MM.1S (cell line): Measurements from ENCODE around the gene GLRA3.

Source experiments
- DNase-seq: peaks from one replicate; pipeline ENCODE4 v3.0.0-alpha.2; 2015
- H2AFZ ChIP-seq: fragments of 300-600 bp; sonication (generic); 2 replicates; pipeline ENCODE4 v1.6.0; 2016; ENCODE audit warnings: antibody characterized with exemption, low read length
- H3F3A ChIP-seq: fragments of 300-600 bp; sonication (generic); 2 replicates; pipeline ENCODE4 v1.6.1; 2016; ENCODE audit warnings: mild to moderate bottlenecking, antibody characterized with exemption, low read length, moderate library complexity, mixed read lengths; ENCODE audit not compliant: insufficient read depth
- H3K27ac ChIP-seq: fragments of 300-600 bp; sonication (generic); 2 replicates; pipeline ENCODE4 v1.5.1; 2016; ENCODE audit warnings: mild to moderate bottlenecking, low read length
- H3K27me3 ChIP-seq: fragments of 300-600 bp; sonication (generic); replicated peaks from 2 replicates; pipeline ENCODE4 v1.6.0; 2016; ENCODE audit warnings: low read length; ENCODE audit not compliant: insufficient read depth
- H3K36me3 ChIP-seq: fragments of 300-600 bp; sonication (generic); replicated peaks from 2 replicates; pipeline ENCODE4 v1.6.1; 2016; ENCODE audit warnings: mild to moderate bottlenecking, low read length, mixed read lengths; ENCODE audit not compliant: insufficient read depth
- H3K4me1 ChIP-seq: fragments of 300-600 bp; sonication (generic); 2 replicates; pipeline ENCODE4 v1.6.1; 2016; ENCODE audit warnings: low read length, mixed read lengths
- H3K4me2 ChIP-seq: fragments of 300-600 bp; sonication (generic); 2 replicates; pipeline ENCODE4 v1.6.0; 2016; ENCODE audit warnings: low read depth, low read length
- H3K4me3 ChIP-seq: fragments of 300-600 bp; sonication (generic); 2 replicates; pipeline ENCODE4 v1.5.1; 2016; ENCODE audit warnings: low read length, mixed read lengths
- H3K79me2 ChIP-seq: fragments of 300-600 bp; sonication (generic); 2 replicates; pipeline ENCODE4 v1.6.1; 2016; ENCODE audit warnings: mixed run types, low read length, mixed read lengths
- H3K9ac ChIP-seq: fragments of 300-600 bp; sonication (generic); 2 replicates; pipeline ENCODE4 v1.6.1; 2016; ENCODE audit warnings: low read length, mixed read lengths
- H3K9me2 ChIP-seq: fragments of 300-600 bp; sonication (generic); replicated peaks from 2 replicates; pipeline ENCODE4 v1.6.1; 2016; ENCODE audit warnings: mild to moderate bottlenecking, low read length, mixed read lengths; ENCODE audit not compliant: insufficient read depth
- H3K9me3 ChIP-seq: fragments of 300-600 bp; sonication (generic); replicated peaks from 2 replicates; pipeline ENCODE4 v1.6.1; 2016; ENCODE audit warnings: mild to moderate bottlenecking, low read length, mixed read lengths; ENCODE audit not compliant: insufficient read depth
- H4K20me1 ChIP-seq: fragments of 300-600 bp; sonication (generic); 2 replicates; pipeline ENCODE4 v1.6.1; 2016; ENCODE audit warnings: mild to moderate bottlenecking, low read length, moderate library complexity, mixed read lengths; ENCODE audit not compliant: insufficient read depth
- EZH2 ChIP-seq: fragments of 300-600 bp; sonication (generic); optimal IDR thresholded peaks from 2 replicates; pipeline ENCODE3; 2017; ENCODE audit warnings: low read depth, mild to moderate bottlenecking, antibody characterized with exemption, low read length, mixed read lengths
- EZH2phosphoT487 ChIP-seq: fragments of 300-600 bp; sonication (generic); IDR thresholded peaks from 2 replicates; pipeline ENCODE4 v1.6.1; 2018; ENCODE audit warnings: antibody characterized with exemption, low read length
- TF ChIP-seq, protein P1 (sequence below): fragments of 300-600 bp; sonication (generic); IDR thresholded peaks from 2 replicates; pipeline ENCODE4 v1.5.1; 2016; ENCODE audit warnings: antibody characterized with exemption, low read length, mixed read lengths

Gene GLRA3

DNA sequence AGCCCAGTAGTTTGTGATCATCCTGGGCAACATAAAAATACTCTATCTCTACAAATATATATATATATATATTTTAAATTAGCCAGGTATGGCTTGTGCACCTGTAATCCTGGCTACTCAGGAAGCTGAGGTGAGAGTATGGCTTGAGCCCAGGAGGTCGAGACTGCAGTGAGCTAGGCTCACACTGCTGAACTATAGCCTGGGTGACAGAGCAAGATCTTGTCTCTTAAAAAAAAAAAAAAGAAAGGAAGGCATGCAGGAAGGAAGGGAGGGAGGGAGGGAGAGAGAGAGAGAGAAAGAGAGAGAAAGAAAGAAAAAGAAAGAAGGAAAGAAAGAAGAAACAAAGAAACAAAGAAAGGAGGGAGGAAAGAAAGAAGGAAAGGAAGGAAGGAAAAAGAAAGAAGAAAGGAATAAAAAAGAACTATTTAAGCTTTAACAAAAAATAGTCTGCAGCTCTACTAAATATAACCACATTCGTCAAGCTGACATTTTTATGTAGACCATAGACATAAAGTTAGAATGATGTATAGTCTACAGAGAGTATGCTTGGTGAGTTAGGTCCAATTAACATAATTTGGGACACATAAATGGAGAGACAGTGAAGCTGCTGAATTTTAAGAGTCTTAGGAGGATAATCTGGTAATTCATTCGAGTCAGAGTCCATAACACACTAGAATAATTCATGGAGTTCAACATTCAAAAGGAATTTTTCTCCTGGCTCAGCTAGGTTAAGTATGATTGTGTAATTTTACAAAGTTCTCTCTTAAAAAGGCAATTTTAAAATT lies 111.9 kb downstream of the GLRA3 start:
- H3K9ac ChIP-seq: no peak overlapping the region
- H3F3A ChIP-seq: no peaks in the 10 kb centered on the region
- H3K4me1 ChIP-seq: no peaks in the 10 kb centered on the region
- H3K9me3 ChIP-seq: no peaks in the 10 kb centered on the region
- no peak overlapping the region for H3K4me3 ChIP-seq
- H3K27ac ChIP-seq: no peak overlapping the region
- H3K36me3 ChIP-seq: no peaks in the 10 kb centered on the region
- H2AFZ ChIP-seq: no peak overlapping the region
- no peaks in the 10 kb centered on the region for H3K79me2 ChIP-seq
- H3K4me2 ChIP-seq: no peak overlapping the region
- no peaks in the 10 kb centered on the region for H4K20me1 ChIP-seq
- TF ChIP-seq EZH2 (no peak), EZH2phosphoT487 (no peak)
- TF ChIP-seq, protein P1, sequence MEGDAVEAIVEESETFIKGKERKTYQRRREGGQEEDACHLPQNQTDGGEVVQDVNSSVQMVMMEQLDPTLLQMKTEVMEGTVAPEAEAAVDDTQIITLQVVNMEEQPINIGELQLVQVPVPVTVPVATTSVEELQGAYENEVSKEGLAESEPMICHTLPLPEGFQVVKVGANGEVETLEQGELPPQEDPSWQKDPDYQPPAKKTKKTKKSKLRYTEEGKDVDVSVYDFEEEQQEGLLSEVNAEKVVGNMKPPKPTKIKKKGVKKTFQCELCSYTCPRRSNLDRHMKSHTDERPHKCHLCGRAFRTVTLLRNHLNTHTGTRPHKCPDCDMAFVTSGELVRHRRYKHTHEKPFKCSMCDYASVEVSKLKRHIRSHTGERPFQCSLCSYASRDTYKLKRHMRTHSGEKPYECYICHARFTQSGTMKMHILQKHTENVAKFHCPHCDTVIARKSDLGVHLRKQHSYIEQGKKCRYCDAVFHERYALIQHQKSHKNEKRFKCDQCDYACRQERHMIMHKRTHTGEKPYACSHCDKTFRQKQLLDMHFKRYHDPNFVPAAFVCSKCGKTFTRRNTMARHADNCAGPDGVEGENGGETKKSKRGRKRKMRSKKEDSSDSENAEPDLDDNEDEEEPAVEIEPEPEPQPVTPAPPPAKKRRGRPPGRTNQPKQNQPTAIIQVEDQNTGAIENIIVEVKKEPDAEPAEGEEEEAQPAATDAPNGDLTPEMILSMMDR: no peak
- no peaks in the 10 kb centered on the region for H3K27me3 ChIP-seq
- no peaks in the 10 kb centered on the region for H3K9me2 ChIP-seq
- no peak for DNase-seq

DNA sequence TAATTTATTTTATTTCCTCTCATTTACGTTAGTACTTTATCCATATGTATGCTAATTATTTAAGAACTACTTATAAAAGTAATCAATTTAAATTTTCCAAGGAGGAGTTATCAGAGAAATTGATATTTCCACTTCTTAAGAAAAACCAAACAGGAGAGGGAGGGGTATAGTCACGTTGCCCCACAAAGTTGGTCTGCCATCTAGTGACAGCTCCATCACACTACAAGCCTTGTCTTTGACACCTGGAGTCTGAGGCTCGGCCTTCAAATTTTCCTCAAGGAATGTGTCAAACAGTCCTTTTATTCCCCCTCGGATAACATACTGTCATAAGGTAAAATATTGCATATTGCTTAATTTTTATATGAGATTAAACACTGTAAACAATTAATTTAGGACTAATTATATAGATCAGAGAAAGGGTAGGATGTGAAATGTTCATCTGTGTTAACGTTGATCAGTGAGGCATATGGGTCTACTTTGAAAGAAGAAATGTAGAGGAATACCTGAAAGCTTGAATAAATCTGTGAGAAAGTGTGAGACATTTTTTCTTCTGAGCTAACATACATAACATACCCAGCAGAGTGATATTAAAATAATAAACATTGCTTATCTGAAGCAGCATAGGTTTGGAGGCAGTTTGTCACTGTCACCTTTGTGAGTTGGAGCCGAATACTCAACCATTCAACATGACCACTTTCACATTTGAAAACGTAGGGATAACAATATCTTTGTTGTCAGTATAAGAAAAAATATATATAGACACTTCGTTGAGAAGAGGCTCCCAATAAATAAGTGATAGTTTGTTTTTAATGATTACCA lies 114.4 kb downstream of the GLRA3 start:
- Histone ChIP-seq H3K79me2 (no peaks in the 10 kb centered on the region), H3K27ac (no peak overlapping the region), H3K4me1 (no peaks in the 10 kb centered on the region), H3K4me2 (no peak overlapping the region), H2AFZ (no peak overlapping the region), H3K4me3 (no peak overlapping the region), H3K9ac (no peak overlapping the region), H3K9me3 (no peaks in the 10 kb centered on the region), H3K9me2 (no peaks in the 10 kb centered on the region), H4K20me1 (no peaks in the 10 kb centered on the region), H3K27me3 (no peaks in the 10 kb centered on the region), H3K36me3 (no peaks in the 10 kb centered on the region), H3F3A (no peaks in the 10 kb centered on the region)
- peak; percentile 52 for DNase-seq
- TF ChIP-seq EZH2phosphoT487: no peak
- TF ChIP-seq, protein P1: peak; percentile 81
- TF ChIP-seq EZH2: no peak

GRCh38 chr4:174713821-174714220 lies 115.2 kb downstream of the GLRA3 start:
- no peak for TF ChIP-seq EZH2
- TF ChIP-seq EZH2phosphoT487: no peak
- TF ChIP-seq, protein P1: no peak
- H3K36me3 ChIP-seq: no peaks in the 10 kb centered on the region
- H3K4me3 ChIP-seq: no peak overlapping the region
- no peak overlapping the region for H3K4me2 ChIP-seq
- no peaks in the 10 kb centered on the region for H3K79me2 ChIP-seq
- no peaks in the 10 kb centered on the region for H3K9me3 ChIP-seq
- H3K9ac ChIP-seq: no peak overlapping the region
- H4K20me1 ChIP-seq: no peaks in the 10 kb centered on the region
- no peaks in the 10 kb centered on the region for H3K27me3 ChIP-seq
- no peak for DNase-seq
- H3K27ac ChIP-seq: no peak overlapping the region
- no peak overlapping the region for H2AFZ ChIP-seq
- H3K9me2 ChIP-seq: no peaks in the 10 kb centered on the region
- no peaks in the 10 kb centered on the region for H3K4me1 ChIP-seq
- H3F3A ChIP-seq: no peaks in the 10 kb centered on the region
